Aorta (tissue), 5 donors: ENCODE results near the gene DMKN. TPM values are rescaled to one million over a fixed set of nuclear protein-coding genes. Genes with fewer than 3 reads are reported as not detected.
"Not testable (repeated sequence)": the region's sequence is repeated elsewhere in the genome, so short reads cannot be mapped to it uniquely, and the experiment has no call there.

Experiments used
- ATAC-seq: fragments of 200-7000 bp; cut with Tn5 transposase; one replicate; pipeline ENCODE4 v1.9.1; 2022; ENCODE audit warnings: moderate library complexity; ENCODE audit not compliant: low FRiP score
- DNase-seq, 2 donors: peaks; one replicate each; pipeline ENCODE4 v3.0.0-alpha.2; 2020
- H3K27ac ChIP-seq, 2 donors: one replicate each; pipeline ENCODE4 v1.5.1; 2013; ENCODE audit warnings: low read length in 2 of 2, mild to moderate bottlenecking in 2 of 2, moderate library complexity in 2 of 2, control low read depth in 1 of 2, inconsistent platforms in 1 of 2, low read depth in 1 of 2
- H3K27me3 ChIP-seq, 2 donors: one replicate each; pipeline ENCODE4 v1.6.1; 2013; ENCODE audit warnings: control low read depth in 1 of 2, low read length in 1 of 2, mild to moderate bottlenecking in 1 of 2, moderate library complexity in 1 of 2; ENCODE audit not compliant: insufficient read depth in 2 of 2, control insufficient read depth in 1 of 2
- H3K36me3 ChIP-seq, 2 donors: one replicate each; pipeline ENCODE4 v1.6.1; 2013; ENCODE audit warnings: control low read depth in 1 of 2, low read length in 1 of 2, mild to moderate bottlenecking in 1 of 2; ENCODE audit not compliant: insufficient read depth in 2 of 2, control insufficient read depth in 1 of 2
- H3K4me1 ChIP-seq, 2 donors: one replicate each; pipeline ENCODE4 v1.6.1; 2013; ENCODE audit warnings: low read length in 2 of 2, control low read depth in 1 of 2, mild to moderate bottlenecking in 1 of 2, moderate library complexity in 1 of 2; ENCODE audit not compliant: insufficient read depth in 2 of 2, control insufficient read depth in 1 of 2
- H3K4me3 ChIP-seq, 2 donors: one replicate each; pipeline ENCODE4 v1.5.1; 2013; ENCODE audit warnings: low read length in 2 of 2, control low read depth in 1 of 2, mild to moderate bottlenecking in 1 of 2
- H3K9me3 ChIP-seq: one replicate; pipeline ENCODE4 v1.6.1; 2013; ENCODE audit warnings: mild to moderate bottlenecking, low read length; ENCODE audit not compliant: control insufficient read depth
- WGBS, 2 donors: extraction: QIAGEN DNeasy Blood & Tissue Kit; methylation state at CpG; one replicate each; pipeline ENCODE4 v1.1.7; 2013; 5-methylcytosine and 5-hydroxymethylcytosine counted together
- intact Hi-C, 2 donors: fragments of 100-400 bp; cut with DNase I; formaldehyde crosslinking; loops; one replicate each; pipeline versions ENCODE4 v1.14.2 to v1.15.0; 2022
- polyA plus RNA-seq, 2 donors: library from polyadenylated mRNA; stranded (reverse); fragments of 200-250 nt; gene quantifications; one replicate each; pipeline ENCODE4 v1.2.3, GENCODE V29; 2013
- total RNA-seq, 2 donors: library from RNA; stranded (reverse); fragmentation: NEBNext Ultra II Directional; extraction: Animal tissue kit (Norgen Biotek cat#: 25700); gene quantifications; one replicate each; pipeline ENCODE4 v1.2.1, GENCODE V29; 2021
- donor health status: healthy with polysubstance abuse.
- donor health status: Bipolar disorder and iron deficiency.
- donor health status: DM: no; HTN: no; CAD: no.
- donor health status: DM: no; HTN: no; CAD: no.
- donor health status: DM: yes; HTN: yes; CAD: no.

DMKN gene
- total and polyA plus RNA-seq, 4 donors: 22.2 to 43.7 (median 26.5) TPM

GRCh38 chr19:35471946-35472345 lies 41.5 kb downstream of the DMKN start:
- WGBS, 2 donors: 81 to 83% methylated on average over 8 of the region's 8 CpGs
- H3K9me3 ChIP-seq: no peaks in the 10 kb centered on the region
- no peak overlapping the region for H3K4me3 ChIP-seq
- ATAC-seq: no peak
- H3K27ac ChIP-seq: no peak overlapping the region
- intact Hi-C loops: no loop called here
- no peaks in the 10 kb centered on the region for H3K36me3 ChIP-seq
- H3K27me3 ChIP-seq: no peaks in the 10 kb centered on the region
- no peaks in the 10 kb centered on the region for H3K4me1 ChIP-seq
- no peak for DNase-seq

GRCh38 chr19:35471075-35471474 lies 42.4 kb downstream of the DMKN start:
- intact Hi-C loops, H3K4me1 ChIP-seq, H3K27me3 ChIP-seq, H3K4me3 ChIP-seq, H3K36me3 ChIP-seq, H3K9me3 ChIP-seq, DNase-seq, ATAC-seq, H3K27ac ChIP-seq: not testable (repeated sequence)
- 88 to 90% methylated on average over 4 of the region's 4 CpGs for WGBS, 2 donors

GRCh38 chr19:35470128-35470527 lies 43.3 kb downstream of the DMKN start:
- DNase-seq (no peak), ATAC-seq (no peak)
- Histone ChIP-seq H3K4me1 (no peaks in the 10 kb centered on the region), H3K4me3 (no peak overlapping the region), H3K27me3 (no peaks in the 10 kb centered on the region), H3K27ac (no peak overlapping the region), H3K9me3 (no peaks in the 10 kb centered on the region), H3K36me3 (no peaks in the 10 kb centered on the region)
- WGBS, 2 donors: 85 to 86% methylated on average over 7 of the region's 7 CpGs
- intact Hi-C loops: no loop called here

GRCh38 chr19:35468637-35469036 lies 44.8 kb downstream of the DMKN start:
- Histone ChIP-seq H3K9me3 (no peaks in the 10 kb centered on the region), H3K27me3 (no peaks in the 10 kb centered on the region), H3K27ac (no peak overlapping the region), H3K4me3 (no peak overlapping the region), H3K4me1 (no peaks in the 10 kb centered on the region), H3K36me3 (no peaks in the 10 kb centered on the region)
- WGBS, 2 donors: 16 to 29% methylated on average over 2 of the region's 2 CpGs
- intact Hi-C loops: no loop called here
- DNase-seq: peak in 1 of 2 donors; percentile 61
- peak; percentile 60 for ATAC-seq

GRCh38 chr19:35466259-35466658 lies 47.2 kb downstream of the DMKN start:
- H3K36me3 ChIP-seq: no peaks in the 10 kb centered on the region
- no peaks in the 10 kb centered on the region for H3K27me3 ChIP-seq
- ATAC-seq (no peak), DNase-seq (no peak)
- no peaks in the 10 kb centered on the region for H3K4me1 ChIP-seq
- no peak overlapping the region for H3K27ac ChIP-seq
- no peak overlapping the region for H3K4me3 ChIP-seq
- no peaks in the 10 kb centered on the region for H3K9me3 ChIP-seq
- WGBS, 2 donors: 88 to 90% methylated on average over 1 of the region's 1 CpG
- intact Hi-C loops: no loop called here

GRCh38 chr19:35462956-35463355 lies 50.5 kb downstream of the DMKN start:
- H3K36me3 ChIP-seq, H3K4me1 ChIP-seq, H3K9me3 ChIP-seq, DNase-seq, ATAC-seq, intact Hi-C loops, H3K27ac ChIP-seq, H3K4me3 ChIP-seq, H3K27me3 ChIP-seq: not testable (repeated sequence)
- 81 to 84% methylated on average over 7 of the region's 7 CpGs for WGBS, 2 donors

- DNase-seq (no peak), ATAC-seq (no peak)
- no peak overlapping the region for H3K27ac ChIP-seq
- no peaks in the 10 kb centered on the region for H3K36me3 ChIP-seq
- H3K9me3 ChIP-seq: no peaks in the 10 kb centered on the region
- 21 to 31% methylated on average over 6 of the region's 6 CpGs for WGBS, 2 donors
- no peaks in the 10 kb centered on the region for H3K4me1 ChIP-seq
- no peaks in the 10 kb centered on the region for H3K27me3 ChIP-seq
- intact Hi-C loops: no loop called here
- H3K4me3 ChIP-seq: no peak overlapping the region
Observed at GRCh38 chr19:35462476-35462953, 50.9 kb downstream of the DMKN start.

- ATAC-seq, H3K9me3 ChIP-seq, H3K4me3 ChIP-seq, DNase-seq, H3K27ac ChIP-seq, H3K36me3 ChIP-seq, intact Hi-C loops, H3K27me3 ChIP-seq, H3K4me1 ChIP-seq: not testable (repeated sequence)
Observed at GRCh38 chr19:35461788-35462187, 51.7 kb downstream of the DMKN start.

GRCh38 chr19:35461060-35461459 lies 52.4 kb downstream of the DMKN start:
- Histone ChIP-seq H3K4me3 (no peak overlapping the region), H3K27ac (no peak overlapping the region), H3K36me3 (no peaks in the 10 kb centered on the region), H3K27me3 (no peaks in the 10 kb centered on the region), H3K9me3 (no peaks in the 10 kb centered on the region), H3K4me1 (no peaks in the 10 kb centered on the region)
- no peak for DNase-seq
- 63 to 64% methylated on average over 9 of the region's 9 CpGs for WGBS, 2 donors
- intact Hi-C loops: no loop called here
- ATAC-seq: no peak
